Measurements from ENCODE around the gene GCFC2.
"Not testable (repeated sequence)": the region's sequence is repeated elsewhere in the genome, so short reads cannot be mapped to it uniquely, and the experiment has no call there.

- TF ChIP-seq POLR2A (IDR thresholded peaks at IDR 0.05); CTCF (IDR thresholded peaks at IDR 0.05 in 4 of 5, conservative IDR thresholded peaks at IDR 0.05 in 1 of 5): not testable (repeated sequence)
Observed at GRCh38 chr2:75675423-75675822, 35.3 kb downstream of the GCFC2 start.

Data from gastrocnemius medialis (tissue), 4 donors.